Renal cortex interstitium (tissue), 11 donors: ENCODE measurements around the gene ENOX1. TPM values are rescaled to one million over a fixed set of nuclear protein-coding genes. Genes with fewer than 3 reads are reported as not detected.
A peak's percentile ranks its signal among the peaks of the same experiment; 100 is the strongest.

Experiments used
- DNase-seq, 11 donors: peaks; one replicate each; pipeline ENCODE4 v3.0.0-alpha.2; 2013; ENCODE audit warnings: low read depth in 9 of 11, low spot score in 4 of 11; ENCODE audit errors: extremely low read depth in 1 of 11
- polyA plus RNA-seq, 3 donors: library from polyadenylated mRNA; unstranded; fragments of 120-200 nt; gene quantifications; one replicate each; pipeline ENCODE4 v1.2.1, GENCODE V29; 2013; ENCODE audit not compliant: insufficient read length in 3 of 3

Gene ENOX1
- polyA plus RNA-seq, 3 donors, result 8.4 to 11.1 (median 9.7) TPM

GRCh38 chr13:43573802-43574514 is 212.8 kb downstream of the ENOX1 start:
- no peak for DNase-seq

GRCh38 chr13:43573361-43573740 is 213.4 kb downstream of the ENOX1 start:
- peak in 2 of 11 donors; percentile 10 to 14 for DNase-seq

DNA sequence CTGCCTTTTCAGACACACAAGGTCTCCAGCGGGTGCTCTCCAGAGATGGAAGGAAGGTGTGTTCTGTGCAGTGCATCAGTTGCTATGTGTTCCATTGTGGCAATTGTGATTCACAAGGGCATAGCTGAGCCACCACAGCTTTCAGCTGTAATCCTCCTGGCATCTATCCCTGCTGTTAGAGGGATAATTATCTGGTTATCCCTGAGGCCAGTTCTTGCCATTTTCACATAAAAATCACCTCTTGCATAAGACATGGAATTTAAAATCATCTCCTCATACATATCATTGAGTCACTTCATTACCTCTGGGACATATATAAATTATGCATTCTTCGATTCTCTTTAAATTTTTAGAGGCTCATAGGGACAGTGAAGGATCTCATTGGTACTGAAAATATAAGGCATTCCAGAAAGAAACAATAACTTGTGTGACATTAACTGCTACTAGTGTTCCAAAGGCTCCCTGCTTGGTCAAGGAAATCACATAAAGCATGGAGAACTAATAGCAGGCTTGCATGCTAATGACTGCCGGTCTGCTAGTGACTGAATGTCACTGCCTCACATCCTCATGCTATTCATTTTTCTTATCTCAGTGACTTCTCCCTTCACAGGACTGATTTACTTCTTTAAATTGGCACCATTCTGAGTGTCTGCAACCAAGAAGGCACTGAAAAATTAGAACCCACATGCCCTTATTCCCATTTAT is 214.0 kb downstream of the ENOX1 start:
- DNase-seq, result no peak

DNA sequence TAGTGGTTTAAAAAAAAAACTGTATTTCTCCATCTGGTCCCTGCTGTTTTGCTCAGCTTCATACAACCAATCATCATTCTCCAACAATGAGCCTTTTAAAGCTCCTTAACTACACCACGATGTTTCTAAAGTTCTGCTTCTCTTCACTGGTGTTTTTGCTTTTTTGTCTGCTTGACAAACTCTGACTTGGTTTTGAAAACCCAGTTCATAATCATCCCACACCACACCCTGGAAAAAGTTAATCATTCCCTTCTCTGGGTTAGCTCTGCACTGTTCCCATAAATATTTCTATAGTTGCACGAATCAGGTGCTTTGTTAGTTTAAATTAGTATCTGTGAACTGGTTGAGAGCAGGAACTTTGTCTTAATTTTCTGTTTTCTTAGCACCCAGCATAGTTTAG is 217.1 kb downstream of the ENOX1 start:
- no peak for DNase-seq

GRCh38 chr13:43567608-43568007 is 219.2 kb downstream of the ENOX1 start:
- DNase-seq, result no peak

- no peak for DNase-seq
Measured at GRCh38 chr13:43564952-43565351, 221.8 kb downstream of the ENOX1 start.

DNA sequence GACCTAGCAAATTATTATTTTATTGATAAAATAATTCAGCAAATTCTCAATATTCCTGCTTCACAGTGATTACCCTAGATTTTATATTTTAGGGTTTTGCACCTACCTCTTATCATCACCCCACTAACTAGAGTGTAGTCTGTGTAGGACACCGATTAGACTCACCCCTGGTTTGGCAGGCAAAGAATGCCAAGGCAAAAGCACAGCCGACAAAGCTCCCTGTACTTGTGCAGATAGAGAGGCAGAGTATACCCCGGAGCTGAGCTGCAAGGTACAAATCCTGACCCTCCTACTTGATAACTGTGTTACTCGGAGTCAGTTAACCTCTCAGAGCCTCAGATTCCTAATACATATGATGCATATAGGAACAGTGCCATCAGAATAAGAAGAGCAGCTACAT is 225.7 kb downstream of the ENOX1 start:
- no peak for DNase-seq

- no peak for DNase-seq
Measured at GRCh38 chr13:43558939-43559338, 227.8 kb downstream of the ENOX1 start.

- DNase-seq, result no peak
Measured at GRCh38 chr13:43558326-43558725, 228.4 kb downstream of the ENOX1 start.

DNA sequence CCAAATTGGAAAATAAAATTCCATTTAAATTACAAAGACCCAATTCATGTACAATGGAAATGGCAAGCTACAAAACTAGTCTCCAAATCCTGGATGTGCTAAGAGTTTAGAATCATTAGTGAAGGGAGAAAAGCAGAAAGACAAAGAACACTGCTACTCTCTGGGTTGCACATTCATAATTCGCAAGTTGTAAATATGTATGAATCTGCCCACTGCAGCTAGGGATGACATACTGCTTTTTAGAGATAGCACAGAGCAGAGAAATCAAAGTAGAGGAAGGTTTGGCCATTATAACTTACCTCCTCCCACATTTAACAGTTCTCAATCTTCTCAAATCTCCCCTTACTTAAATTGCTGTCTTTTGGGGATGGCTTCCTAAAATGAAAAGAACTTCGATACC is 231.1 kb downstream of the ENOX1 start:
- DNase-seq, result no peak

- DNase-seq, result no peak
Measured at GRCh38 chr13:43551897-43552456, 234.8 kb downstream of the ENOX1 start.

DNA sequence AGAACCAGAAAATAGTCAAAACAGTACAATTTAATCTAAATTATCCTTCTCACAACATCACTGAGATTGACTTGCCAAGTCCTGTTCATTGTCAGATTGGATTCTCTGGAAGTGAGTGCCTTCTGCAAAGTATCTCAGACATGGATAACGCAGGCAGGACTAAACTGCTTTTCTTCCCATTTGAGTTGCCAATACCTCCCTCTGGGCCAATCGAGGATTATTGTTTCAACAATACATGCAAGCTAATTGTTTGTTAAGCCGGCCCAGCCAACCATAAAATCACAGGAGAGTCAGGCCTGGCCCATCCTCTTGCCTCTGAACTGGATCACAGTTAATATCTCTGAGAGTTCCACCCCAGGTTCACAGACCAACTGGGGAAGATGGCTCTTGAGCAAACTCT is 240.0 kb downstream of the ENOX1 start:
- DNase-seq, result no peak

DNA sequence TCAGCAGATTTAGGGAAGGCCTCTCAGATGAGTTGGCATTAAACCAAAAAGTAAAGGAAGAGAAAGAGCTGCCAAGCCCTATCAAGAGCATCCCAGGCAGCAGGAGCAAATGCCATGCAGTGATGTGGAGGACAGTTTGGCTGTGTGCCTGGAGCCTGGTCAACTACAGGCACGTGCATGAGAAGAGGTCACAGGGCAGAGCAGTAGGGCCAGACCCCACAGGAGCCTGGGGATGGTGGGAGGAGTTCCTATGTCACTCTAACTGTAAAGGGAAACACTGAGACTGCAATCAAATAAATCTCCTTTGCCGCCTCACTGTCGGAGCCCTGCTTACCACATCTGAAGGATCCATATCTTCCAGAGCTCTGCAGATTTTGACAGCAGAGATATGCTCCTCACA is 240.5 kb downstream of the ENOX1 start:
- DNase-seq, result peak in 1 of 11 donors; percentile 8

DNA sequence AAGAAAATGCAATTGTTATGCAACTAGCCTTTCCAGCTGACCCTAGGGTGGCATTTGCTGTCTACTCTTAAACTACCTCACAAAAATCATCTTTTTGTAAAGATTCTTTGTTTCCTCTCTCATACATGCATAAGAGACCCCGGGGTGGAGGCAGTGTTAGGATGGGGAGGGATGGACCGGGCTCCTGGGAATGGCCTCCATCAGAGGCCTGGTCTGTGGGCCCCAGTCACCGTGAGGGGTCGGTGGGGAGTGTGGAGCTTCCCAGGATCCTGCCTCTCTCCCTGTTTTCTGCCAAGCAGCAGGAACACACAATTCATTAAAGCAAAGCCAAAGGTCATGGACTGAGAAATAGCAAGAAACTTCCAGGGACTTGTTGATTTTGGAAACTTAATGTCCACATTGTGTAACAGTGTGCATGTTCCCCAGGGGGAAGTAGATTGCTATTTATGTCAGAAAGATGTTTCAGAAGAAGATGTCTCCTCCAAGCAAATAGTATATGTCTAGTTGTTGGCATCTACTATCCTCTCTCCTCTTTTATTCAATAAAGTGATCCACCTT is 241.4 kb downstream of the ENOX1 start:
- peak in 9 of 11 donors; percentile 10 to 47 (median 22) for DNase-seq

DNA sequence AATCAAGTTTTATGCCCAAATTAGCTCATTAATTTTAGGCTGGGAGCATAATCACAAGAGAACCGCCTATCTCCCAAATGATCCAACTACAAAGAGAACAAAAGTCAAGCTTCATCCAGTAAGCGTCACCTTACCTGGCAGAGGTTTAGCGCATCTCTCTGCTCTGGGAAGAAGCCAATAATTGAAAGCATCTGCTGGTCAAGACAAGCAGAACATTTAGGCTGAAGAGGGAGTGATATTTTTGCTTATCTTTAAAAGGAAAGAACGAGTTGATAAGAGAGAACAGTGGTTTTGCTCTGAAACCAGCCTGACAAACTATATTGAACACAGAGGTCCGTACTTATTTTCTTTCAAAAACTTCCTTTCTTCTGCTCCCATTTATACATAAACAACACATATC is 242.1 kb downstream of the ENOX1 start:
- no peak for DNase-seq

DNA sequence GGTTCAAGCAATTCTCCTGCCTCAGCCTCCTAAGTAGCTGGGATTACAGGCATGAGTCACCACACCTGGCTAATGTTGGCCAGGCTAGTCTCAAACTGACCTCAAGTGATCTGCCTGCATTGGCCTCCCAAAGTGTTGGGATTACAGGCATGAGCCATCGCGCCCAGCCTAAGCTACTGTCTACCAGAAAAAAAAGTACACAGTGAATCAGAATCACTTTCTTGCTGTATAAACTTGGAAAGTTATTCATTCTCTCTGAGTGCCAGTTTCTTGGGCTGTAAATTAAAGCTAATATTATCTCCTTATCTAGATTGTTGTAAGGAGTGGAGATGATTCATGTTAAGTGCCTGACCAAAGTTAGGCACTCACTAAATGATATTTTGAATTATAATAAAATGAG is 242.8 kb downstream of the ENOX1 start:
- no peak for DNase-seq

- DNase-seq, result no peak
Measured at GRCh38 chr13:43543331-43543730, 243.4 kb downstream of the ENOX1 start.

- DNase-seq, result no peak
Measured at GRCh38 chr13:43537124-43537523, 249.6 kb downstream of the ENOX1 start.

DNA sequence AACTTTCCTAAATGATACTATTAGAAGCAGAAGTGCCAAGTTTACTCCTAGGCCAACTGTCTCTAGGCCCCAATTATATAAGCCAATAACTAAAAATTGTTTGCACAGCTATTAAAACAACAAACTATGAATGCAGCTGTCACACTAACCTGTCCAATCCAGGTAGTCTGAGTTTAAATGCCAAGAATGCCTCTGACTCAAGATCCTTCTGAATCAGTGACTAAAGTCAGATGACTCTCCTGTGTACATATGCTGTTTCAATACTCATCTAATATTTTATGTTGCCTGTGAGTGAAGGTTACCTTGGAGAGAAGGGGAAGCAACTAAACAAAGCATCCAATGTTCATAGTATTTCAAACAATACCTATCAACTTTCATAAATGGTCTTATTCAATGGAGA is 257.0 kb downstream of the ENOX1 start:
- DNase-seq, result no peak

DNA sequence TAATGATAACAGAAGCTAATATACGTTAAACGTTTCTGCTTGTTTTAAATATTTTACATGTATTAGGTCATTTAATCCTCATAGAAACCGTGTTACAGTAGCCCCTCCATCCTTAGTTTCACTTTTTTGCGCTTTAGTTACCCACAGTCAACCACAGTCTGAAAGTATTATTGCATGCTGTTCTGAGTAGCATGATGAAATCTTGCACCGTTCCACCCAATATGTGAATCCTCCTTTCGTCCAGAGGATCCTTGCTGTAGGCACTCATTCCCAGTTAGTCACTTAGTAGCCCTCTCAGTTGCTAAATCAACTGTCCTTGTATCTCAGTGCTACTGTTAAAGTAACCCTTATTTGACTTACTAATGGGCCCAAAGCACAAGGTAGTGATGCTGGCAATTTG is 257.8 kb downstream of the ENOX1 start:
- DNase-seq, result no peak
